Measurements from ENCODE around the gene BCAR3.
A peak's percentile ranks its signal among the peaks of the same experiment; 100 is the strongest.
"Not testable (repeated sequence)": the region's sequence is repeated elsewhere in the genome, so short reads cannot be mapped to it uniquely, and the experiment has no call there.

BCAR3 gene

GRCh38 chr1:93576746-93577145 lies 104.9 kb downstream of the BCAR3 start:
- no peak for DNase-seq (ENCODE audit: low spot score)

- DNase-seq (ENCODE audit: low spot score): peak; percentile 38
Observed at GRCh38 chr1:93576346-93576745, 105.3 kb downstream of the BCAR3 start.

GRCh38 chr1:93575621-93576284 lies 105.9 kb downstream of the BCAR3 start:
- no peak for DNase-seq (ENCODE audit: low spot score)

GRCh38 chr1:93574991-93575390 lies 106.6 kb downstream of the BCAR3 start:
- DNase-seq (ENCODE audit: low spot score): no peak

GRCh38 chr1:93574511-93574910 lies 107.1 kb downstream of the BCAR3 start:
- DNase-seq (ENCODE audit: low spot score): no peak

- DNase-seq (ENCODE audit: low spot score): no peak
Observed at GRCh38 chr1:93573940-93574469, 107.6 kb downstream of the BCAR3 start.

- no peak for DNase-seq (ENCODE audit: low spot score)
Observed at GRCh38 chr1:93571623-93572310, 109.9 kb downstream of the BCAR3 start.

- no peak for DNase-seq (ENCODE audit: low spot score)
Observed at GRCh38 chr1:93569489-93569888, 112.1 kb downstream of the BCAR3 start.

GRCh38 chr1:93567255-93567918 lies 114.2 kb downstream of the BCAR3 start:
- no peak for DNase-seq (ENCODE audit: low spot score)

- no peak for DNase-seq (ENCODE audit: low spot score)
Observed at GRCh38 chr1:93566227-93566626, 115.4 kb downstream of the BCAR3 start.

- DNase-seq (ENCODE audit: low spot score): no peak
Observed at GRCh38 chr1:93565496-93566206, 116.0 kb downstream of the BCAR3 start.

- DNase-seq (ENCODE audit: low spot score): no peak
Observed at GRCh38 chr1:93559695-93560094, 121.9 kb downstream of the BCAR3 start.

- DNase-seq (ENCODE audit: low spot score): no peak
Observed at GRCh38 chr1:93559045-93559444, 122.6 kb downstream of the BCAR3 start.

GRCh38 chr1:93556291-93556690 lies 125.3 kb downstream of the BCAR3 start:
- no peak for DNase-seq (ENCODE audit: low spot score)

GRCh38 chr1:93554883-93555872 lies 126.5 kb downstream of the BCAR3 start:
- no peak for DNase-seq (ENCODE audit: low spot score)

- DNase-seq (ENCODE audit: low spot score): not testable (repeated sequence)
Observed at GRCh38 chr1:93553886-93554490, 127.6 kb downstream of the BCAR3 start.

GRCh38 chr1:93552741-93553455 lies 128.7 kb downstream of the BCAR3 start:
- peak; percentile 91 for DNase-seq (ENCODE audit: low spot score)

GRCh38 chr1:93549811-93550210 lies 131.8 kb downstream of the BCAR3 start:
- DNase-seq (ENCODE audit: low spot score): no peak

- DNase-seq (ENCODE audit: low spot score): no peak
Observed at GRCh38 chr1:93549131-93549530, 132.5 kb downstream of the BCAR3 start.

All from globus pallidus (tissue), 1 donor.